ENCODE measurements around the gene TMEM164. TPM values are rescaled to one million over a fixed set of nuclear protein-coding genes. Genes with fewer than 3 reads are reported as not detected.

TMEM164 gene
- total RNA-seq, 1 donor from 2014 or later, result 48.3 TPM

GRCh38 chrX:110175146-110175545 lies 172.2 kb downstream of the TMEM164 start:
- no peaks in the 10 kb centered on the region for H3K36me3 ChIP-seq
- no peak overlapping the region for H3K27ac ChIP-seq (replicated peaks)
- TF ChIP-seq, protein P1, sequence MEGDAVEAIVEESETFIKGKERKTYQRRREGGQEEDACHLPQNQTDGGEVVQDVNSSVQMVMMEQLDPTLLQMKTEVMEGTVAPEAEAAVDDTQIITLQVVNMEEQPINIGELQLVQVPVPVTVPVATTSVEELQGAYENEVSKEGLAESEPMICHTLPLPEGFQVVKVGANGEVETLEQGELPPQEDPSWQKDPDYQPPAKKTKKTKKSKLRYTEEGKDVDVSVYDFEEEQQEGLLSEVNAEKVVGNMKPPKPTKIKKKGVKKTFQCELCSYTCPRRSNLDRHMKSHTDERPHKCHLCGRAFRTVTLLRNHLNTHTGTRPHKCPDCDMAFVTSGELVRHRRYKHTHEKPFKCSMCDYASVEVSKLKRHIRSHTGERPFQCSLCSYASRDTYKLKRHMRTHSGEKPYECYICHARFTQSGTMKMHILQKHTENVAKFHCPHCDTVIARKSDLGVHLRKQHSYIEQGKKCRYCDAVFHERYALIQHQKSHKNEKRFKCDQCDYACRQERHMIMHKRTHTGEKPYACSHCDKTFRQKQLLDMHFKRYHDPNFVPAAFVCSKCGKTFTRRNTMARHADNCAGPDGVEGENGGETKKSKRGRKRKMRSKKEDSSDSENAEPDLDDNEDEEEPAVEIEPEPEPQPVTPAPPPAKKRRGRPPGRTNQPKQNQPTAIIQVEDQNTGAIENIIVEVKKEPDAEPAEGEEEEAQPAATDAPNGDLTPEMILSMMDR (IDR thresholded peaks at IDR 0.05; ENCODE audit: borderline replicate concordance), result no peak
- DNase-seq, result no peak
- peaks cover 31% of the 10 kb centered on the region for H3K4me1 ChIP-seq
- no peaks in the 10 kb centered on the region for H3K27me3 ChIP-seq (ENCODE audit: low read depth)
- no peaks in the 10 kb centered on the region for H3K9me3 ChIP-seq (replicated peaks)
- intact Hi-C loops (cut with micrococcal nuclease), result no loop called here
- no peak overlapping the region for H3K4me3 ChIP-seq

GRCh38 chrX:110175696-110176095 lies 172.8 kb downstream of the TMEM164 start:
- peak; percentile 14 for DNase-seq
- peaks cover 37% of the 10 kb centered on the region for H3K4me1 ChIP-seq
- TF ChIP-seq, protein P1 (IDR thresholded peaks at IDR 0.05; ENCODE audit: borderline replicate concordance), result no peak
- intact Hi-C loops (cut with micrococcal nuclease), result no loop called here
- no peaks in the 10 kb centered on the region for H3K9me3 ChIP-seq (replicated peaks)
- H3K27me3 ChIP-seq (ENCODE audit: low read depth), result no peaks in the 10 kb centered on the region
- H3K36me3 ChIP-seq, result no peaks in the 10 kb centered on the region
- no peak overlapping the region for H3K4me3 ChIP-seq
- peak overlapping the region; percentile 16 for H3K27ac ChIP-seq (replicated peaks)

DNA sequence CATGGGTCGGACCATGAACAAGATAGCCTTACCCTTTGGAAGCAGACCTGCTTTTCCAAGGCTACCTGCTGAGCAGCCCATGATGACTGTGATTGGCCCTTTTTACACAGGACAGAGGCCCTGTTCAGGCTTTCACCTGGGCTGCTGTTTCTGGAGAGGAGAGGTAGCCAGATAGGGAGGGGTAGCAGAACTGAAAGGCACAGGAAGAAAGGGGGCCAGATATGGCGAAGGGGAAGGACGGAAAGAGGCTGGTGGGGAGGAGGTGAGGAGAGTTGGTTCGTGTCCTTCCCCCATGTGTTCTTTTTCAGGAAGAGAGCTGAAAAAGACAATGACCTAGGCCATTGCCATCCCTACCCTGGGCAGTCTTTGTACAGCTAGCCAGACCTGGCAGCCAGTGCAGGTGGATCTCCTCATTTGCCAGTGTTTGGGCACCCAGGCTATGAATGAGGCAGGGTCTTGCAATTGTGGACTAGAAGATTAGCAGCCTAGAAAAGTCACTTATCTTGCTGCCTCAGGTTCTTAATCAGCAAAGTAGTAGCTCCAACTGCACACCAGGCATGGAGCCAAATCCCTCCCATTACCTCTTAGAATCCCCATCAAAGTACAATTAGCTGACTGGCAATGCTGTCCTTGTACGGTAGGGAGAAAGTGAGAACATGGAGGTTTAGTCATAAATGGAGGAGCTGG lies 175.4 kb downstream of the TMEM164 start:
- intact Hi-C loops (cut with micrococcal nuclease), result no loop called here
- Histone ChIP-seq H3K9me3 (replicated peaks) (no peaks in the 10 kb centered on the region), H3K27me3 (ENCODE audit: low read depth) (no peaks in the 10 kb centered on the region), H3K4me1 (peaks cover 50% of the 10 kb centered on the region), H3K27ac (replicated peaks) (no peak overlapping the region), H3K36me3 (no peaks in the 10 kb centered on the region), H3K4me3 (no peak overlapping the region)
- DNase-seq, result no peak
- TF ChIP-seq, protein P1 (IDR thresholded peaks at IDR 0.05; ENCODE audit: borderline replicate concordance), result no peak

DNA sequence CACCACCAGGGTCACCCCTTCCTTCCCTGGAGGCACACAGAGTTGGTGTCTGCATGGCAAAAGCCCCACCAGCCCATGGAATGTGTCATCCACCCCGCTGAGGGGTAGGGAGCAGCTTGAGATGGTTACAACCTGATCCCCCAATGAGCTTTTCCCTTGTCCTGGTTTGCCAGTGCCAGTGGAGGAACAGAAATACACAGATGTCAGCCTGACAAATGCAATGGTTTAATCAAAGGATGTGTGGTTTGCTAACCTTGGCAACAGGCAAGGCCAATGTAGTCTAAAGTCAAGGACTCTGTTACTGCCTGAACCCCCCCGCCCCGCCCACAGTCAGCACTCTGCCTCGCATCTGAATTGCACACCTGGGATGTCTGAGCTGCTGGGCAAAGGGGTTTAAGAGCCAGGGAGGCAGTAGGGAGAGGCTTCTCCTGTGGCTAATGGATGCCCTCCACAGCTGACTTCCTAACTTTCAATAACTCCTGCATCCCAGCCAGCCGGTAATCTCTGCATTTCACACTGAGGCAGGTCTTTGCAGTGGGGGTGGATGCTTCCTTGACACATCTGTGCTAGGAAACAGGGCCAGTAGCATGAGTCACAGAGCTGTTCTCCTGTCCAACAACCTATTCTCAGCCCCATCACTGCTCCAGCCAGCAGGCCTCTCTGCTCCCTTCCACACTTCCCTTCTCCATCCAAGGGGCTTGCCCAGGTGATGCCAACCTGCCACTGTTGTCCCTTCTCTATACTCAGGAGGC lies 177.4 kb downstream of the TMEM164 start:
- TF ChIP-seq, protein P1 (IDR thresholded peaks at IDR 0.05; ENCODE audit: borderline replicate concordance), result no peak
- intact Hi-C loops (cut with micrococcal nuclease), result no loop called here
- H3K27me3 ChIP-seq (ENCODE audit: low read depth), result no peaks in the 10 kb centered on the region
- no peaks in the 10 kb centered on the region for H3K36me3 ChIP-seq
- no peak overlapping the region for H3K4me3 ChIP-seq
- H3K27ac ChIP-seq (replicated peaks), result no peak overlapping the region
- peaks cover 41% of the 10 kb centered on the region for H3K4me1 ChIP-seq
- no peaks in the 10 kb centered on the region for H3K9me3 ChIP-seq (replicated peaks)
- DNase-seq, result peak; percentile 22

DNA sequence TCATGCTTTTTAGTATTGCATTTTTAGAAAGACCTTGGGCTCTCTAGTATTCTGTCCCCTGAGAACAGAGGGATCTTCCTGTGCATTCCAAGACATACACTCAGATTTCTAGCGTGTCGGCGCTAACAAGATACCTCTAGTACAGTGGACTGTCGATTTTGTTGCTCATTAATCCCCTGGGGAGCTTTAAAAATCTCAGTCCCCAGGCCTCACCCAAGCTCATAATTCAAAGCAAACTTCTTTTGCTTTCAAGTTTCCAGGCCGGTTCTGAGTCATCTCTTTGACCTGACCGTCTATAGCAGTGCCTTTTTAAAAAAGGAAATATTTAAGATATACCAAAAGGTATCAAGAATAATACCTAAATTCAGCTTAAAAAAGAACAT lies 178.0 kb downstream of the TMEM164 start:
- Histone ChIP-seq H3K9me3 (replicated peaks) (no peaks in the 10 kb centered on the region), H3K27ac (replicated peaks) (no peak overlapping the region), H3K4me1 (peaks cover 35% of the 10 kb centered on the region), H3K27me3 (ENCODE audit: low read depth) (no peaks in the 10 kb centered on the region), H3K4me3 (no peak overlapping the region), H3K36me3 (no peaks in the 10 kb centered on the region)
- intact Hi-C loops (cut with micrococcal nuclease), result no loop called here
- DNase-seq, result no peak
- TF ChIP-seq, protein P1 (IDR thresholded peaks at IDR 0.05; ENCODE audit: borderline replicate concordance), result no peak

All from left ventricle myocardium inferior (tissue), 1 donor.